ENCODE measurements around the gene THBS4.
"Not testable (repeated sequence)": the region's sequence is repeated elsewhere in the genome, so short reads cannot be mapped to it uniquely, and the experiment has no call there.

Gene THBS4

DNA sequence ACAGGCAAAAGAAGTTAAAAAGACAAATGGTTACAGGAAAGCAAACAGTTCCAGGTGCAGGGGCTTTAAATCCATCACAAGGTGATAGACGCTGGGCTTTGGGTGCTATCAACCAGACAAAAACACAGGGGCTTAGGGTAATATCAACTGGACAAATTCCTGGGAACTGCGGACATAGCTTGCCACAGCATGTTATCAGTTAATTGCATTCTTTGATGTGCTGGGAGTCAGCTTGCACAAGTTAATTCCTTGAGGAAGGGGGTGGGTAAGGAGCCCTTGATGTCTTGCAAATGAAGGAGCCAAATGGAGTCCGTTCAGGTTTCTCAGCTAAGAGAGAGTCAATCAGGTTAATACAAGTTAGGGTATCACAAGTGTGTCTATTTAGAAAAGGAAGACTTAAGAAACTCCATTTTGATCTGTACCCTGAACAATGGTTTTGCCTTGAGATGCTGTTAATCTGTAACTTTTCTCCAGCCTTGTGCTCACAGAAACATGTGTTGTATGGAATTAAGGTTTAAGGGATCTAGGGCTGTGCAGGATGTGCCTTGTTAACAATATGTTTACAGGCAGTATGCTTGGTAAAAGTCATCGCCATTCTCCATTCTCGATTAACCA lies 76.3 kb downstream of the THBS4 start:
- FAIRE-seq; DNase-seq (ENCODE audit: low spot score): not testable (repeated sequence)

DNA sequence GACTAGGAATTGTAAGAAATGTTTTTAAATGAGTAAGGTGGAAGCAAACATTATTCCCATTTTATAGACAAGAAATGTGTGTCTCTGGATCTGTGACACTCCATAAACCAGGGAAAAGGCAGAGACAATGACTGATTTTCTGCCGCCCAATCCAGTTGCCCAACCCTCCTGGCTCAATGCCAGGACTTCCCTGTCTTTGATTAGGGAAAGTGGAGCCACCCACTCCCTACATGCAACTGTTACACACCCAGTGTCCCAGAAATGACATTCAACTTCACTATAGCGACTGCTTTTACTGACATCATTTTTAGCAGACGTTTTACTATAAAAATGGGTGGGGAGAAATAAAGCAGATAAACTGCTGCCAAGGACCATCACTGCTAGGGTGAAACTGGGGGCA lies 79.7 kb downstream of the THBS4 start:
- FAIRE-seq (no peak), DNase-seq (ENCODE audit: low spot score) (no peak)

DNA sequence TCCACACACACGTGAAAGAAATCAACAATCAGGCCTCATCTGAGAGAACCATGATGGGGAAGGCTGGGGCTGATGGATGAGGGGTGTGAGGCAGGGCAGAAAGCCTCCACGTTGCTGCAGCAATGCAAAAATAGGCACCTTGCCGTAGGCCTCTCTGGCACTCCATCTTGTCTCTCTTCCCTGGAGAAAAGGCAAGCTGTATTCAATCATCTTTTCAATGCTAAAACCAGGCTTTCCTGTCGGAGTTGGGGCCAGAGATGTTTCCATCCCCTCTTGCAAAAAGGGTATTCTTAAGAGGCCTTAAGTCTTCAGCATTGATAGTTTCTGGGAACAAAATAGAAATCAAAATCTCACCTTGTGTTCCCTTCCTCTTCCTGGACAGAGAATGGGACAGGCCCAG lies 80.9 kb downstream of the THBS4 start:
- no peak for DNase-seq (ENCODE audit: low spot score)
- no peak for FAIRE-seq

DNA sequence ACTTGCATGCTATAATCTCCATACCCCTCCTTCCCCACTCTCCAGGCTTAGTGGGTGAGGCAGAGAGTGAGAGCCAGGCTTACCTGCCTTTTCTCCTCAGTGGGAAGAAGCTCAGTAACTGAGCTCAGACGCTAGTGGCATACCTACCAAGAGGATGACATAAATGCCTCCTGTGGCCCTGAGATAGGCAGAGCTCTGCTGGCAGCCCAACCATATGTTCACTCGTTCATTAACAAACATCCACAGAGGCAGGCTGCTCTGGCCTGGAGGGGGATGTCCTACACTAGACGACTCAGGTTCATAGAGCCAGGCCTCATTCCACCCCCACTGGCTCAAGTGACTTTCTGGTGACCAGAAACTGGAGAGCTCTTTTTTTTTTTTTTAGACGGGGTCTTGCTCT lies 81.3 kb downstream of the THBS4 start:
- FAIRE-seq (no peak), DNase-seq (ENCODE audit: low spot score) (no peak)

DNA sequence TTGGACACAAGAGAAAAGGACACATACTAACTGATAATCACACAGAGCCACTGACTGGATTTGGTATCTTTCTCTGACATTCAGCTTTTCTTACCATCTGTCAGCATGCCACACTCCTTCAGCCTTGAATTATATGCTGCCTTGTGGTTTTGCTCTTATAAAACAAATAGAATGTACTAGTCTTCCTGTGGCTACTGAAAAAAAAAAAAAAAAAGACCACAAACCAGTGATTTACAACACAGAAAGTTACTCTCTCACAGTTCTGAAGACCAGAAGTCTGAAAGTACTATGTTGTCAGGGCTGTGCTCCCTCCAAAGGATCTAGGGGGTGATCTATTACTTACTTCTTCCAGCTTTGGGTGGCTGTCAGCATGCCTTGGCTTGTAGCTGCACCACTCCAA lies 82.3 kb downstream of the THBS4 start:
- FAIRE-seq (no peak), DNase-seq (ENCODE audit: low spot score) (no peak)

DNA sequence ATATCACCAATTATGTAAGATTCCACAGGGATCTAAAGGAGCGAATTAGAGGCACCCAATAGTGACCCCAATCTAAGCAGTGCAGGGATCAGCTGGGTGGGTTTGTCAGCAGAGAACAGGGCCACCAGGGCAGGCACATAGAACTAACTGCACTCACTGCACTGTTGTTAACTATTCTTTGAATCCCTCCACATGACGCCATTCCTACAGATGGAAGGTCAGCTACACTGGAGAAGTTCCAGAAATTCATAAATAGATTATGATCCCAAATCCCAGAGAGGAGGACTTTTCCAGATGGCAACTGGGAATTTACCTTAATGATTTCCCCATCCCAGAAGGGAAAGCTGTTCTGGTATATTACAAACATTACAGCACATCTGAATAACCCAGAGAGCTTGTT lies 84.2 kb downstream of the THBS4 start:
- DNase-seq (ENCODE audit: low spot score) (no peak), FAIRE-seq (no peak)

DNA sequence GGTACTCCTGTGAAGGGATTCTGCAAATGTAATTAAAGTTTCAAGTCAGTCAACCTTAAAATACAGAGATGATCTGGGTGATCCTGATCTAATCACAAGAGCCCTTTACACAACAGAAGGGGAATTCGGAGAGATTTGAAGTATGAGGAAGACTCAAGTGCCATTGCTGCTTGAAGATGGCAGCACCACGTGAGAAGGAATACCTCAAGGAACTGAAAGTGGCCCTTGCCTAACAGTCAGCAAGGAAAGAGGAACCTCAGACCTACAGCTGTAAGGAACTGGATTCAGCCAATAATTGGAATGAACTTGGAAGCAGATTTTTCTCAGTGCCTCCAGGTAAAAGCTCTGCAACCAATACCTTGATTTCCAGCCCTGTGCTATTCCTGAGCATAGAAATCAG lies 87.4 kb downstream of the THBS4 start:
- DNase-seq (ENCODE audit: low spot score) = no peak
- FAIRE-seq = no peak

DNA sequence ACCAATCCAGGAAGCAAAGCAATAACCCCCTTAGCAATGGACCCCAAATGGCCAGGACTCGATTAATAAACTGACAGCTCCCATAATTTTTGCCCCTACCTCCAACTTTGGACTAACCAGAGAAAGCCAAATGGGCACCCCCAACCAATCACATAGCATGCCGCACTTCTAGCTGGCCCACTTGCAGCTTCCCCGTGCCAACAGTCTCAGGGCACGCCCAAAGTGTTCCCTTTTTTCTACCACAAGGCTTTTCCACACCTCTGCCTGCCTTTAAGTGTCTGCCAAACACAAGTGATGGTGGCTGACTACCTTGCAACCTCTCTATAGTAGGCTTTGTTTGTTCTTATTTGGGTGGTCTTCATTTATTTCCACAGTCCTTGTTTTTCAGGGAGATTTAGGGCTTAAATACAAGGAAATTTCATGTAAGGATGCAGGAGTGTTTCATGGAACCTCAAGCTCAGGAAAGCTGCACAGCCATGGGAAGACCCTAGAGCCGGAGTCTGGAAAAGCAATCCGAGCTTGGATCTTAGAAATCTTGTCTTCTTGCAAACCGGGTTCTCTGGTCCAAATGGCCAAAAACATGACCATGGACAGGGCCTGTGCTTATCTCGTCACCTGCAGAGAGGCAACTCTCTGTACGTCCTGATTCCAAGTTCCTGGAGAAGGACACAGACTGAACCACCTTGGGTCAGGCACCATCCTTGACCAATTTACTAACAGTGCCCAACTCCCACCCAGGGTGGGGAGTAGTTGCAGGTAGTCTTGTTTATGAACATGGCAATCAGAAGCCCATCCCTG lies 89.2 kb downstream of the THBS4 start:
- DNase-seq (ENCODE audit: low spot score) (no peak), FAIRE-seq (no peak)

DNA sequence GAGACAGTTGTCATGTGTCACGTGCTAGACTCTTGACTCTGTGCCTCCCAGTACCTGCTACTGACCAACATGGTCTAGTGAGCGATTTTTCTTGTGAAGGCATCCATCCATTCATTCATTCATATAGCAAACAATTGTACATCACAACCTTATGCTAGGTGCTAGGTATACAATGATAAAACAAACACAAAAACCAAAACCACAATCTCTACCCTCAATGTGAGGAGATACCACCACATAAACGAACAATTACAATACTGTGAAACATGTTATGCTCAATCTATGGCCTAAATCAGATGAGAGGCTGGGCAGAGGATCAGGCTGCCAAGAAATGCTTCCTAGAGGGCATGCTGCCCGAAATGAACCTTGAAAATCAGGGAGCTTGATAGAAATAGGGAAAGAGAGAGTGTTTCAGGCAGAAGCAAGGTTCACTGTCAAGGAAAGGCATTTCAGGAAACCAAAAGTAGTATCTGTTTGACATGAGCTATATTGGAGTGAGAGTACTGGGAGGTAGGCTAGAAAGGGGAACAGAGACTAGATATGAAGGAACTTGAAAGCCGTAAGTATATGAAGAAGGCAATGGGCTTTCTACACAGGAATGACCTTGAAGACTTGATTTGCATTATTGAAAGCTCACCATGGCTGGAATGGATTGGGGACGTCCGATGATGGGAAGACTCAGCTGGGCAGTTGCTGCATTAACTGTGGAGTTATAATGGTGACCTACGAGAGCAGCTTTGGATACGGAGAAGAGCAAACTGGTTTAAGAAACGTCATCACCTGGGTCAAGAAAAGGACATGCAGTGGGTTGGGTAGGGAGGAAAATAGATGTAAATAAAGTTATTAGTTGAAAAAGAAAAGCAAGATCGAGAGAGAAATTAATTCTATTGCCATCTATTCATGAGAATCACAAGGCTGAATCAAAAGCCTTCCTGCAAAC lies 90.1 kb downstream of the THBS4 start:
- FAIRE-seq = no peak

DNA sequence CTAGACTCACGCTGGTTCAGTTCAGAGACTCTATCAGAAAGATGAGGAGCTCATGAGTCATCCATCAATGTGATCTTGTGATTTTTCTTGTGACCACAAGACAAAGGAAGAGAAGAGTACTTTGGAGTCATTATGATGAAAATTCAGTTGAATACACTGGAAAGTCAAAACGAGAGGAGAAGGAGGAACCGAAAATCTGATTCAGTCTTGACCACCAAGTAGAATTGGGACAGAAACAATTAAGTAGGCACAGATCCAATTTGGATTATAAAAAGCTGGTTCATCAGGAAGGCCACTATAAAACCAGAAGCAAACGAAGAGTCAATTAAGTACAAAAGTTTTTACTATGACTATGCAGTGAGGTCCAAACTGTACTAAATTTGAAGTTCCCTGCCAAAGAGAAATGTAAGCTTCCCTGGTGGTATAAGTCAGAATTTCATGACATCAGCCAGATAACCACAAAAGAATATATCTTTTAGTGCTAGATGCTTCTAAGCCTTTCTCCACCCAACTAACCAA lies 90.9 kb downstream of the THBS4 start:
- DNase-seq (ENCODE audit: low spot score) (peak; percentile 69), FAIRE-seq (peak; percentile 82)

More for the DNA sequence above, 90.1 kb downstream of the THBS4 start:
- DNase-seq (ENCODE audit: low spot score) = no peak

DNA sequence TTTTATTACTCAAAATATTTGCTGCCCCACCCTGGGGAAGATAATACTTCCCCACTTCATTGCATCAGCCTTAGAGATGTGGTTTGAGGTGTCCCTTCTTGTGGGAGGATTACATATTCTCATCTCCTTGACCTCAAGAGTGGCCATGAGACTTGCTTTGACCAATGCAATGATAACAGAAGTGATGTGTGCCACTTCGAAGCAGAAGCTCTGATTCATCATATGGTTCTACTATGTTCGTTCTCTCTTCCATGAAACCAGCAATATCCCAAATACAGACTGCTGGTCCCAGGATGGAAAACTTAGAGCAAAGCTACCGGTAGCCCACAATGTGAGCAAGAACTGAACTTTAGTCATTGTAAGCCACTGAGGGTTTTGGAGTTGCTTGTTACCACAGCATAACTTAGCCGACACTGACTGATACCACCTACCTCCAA lies 92.0 kb downstream of the THBS4 start:
- DNase-seq (ENCODE audit: low spot score) (peak; percentile 60), FAIRE-seq (peak; percentile 44)

DNA sequence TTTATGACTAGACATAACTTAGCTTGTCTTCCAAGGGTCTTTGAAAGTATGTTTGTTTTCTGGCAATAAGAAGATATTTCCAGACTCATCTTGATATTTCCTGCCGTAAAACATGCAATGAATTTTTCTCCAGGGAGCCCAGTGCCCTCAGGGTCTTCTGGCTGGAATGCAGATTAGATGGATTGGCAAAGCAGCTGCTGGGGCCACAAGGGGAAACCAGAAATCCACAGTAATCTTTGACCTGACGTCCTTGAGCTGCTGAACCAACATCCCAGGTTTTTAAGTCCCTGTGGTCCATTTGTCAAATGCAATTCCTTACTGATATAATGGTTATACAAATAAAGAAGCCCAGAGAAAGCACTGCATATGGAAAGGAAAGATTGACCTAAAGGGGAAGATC lies 93.0 kb downstream of the THBS4 start:
- FAIRE-seq (no peak), DNase-seq (ENCODE audit: low spot score) (no peak)

DNA sequence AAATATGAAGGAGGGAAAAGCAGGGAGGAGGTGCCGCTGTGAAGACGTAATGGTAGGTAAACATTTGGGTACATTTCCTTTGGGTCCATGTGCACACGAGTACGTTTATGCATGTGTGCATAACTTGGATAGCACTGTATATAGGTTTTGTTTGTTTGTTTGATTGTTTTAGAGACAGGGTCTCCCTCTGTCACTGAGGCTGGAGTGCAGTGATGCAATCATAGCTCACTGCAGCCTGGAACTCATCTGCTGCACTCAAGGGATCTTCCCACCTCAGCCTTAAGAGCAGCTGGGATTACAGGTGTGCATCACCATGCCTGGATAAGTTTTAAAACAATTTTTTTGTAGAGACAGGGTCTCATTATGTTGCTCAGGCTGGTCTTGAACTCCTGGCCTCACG lies 94.0 kb downstream of the THBS4 start:
- no peak for FAIRE-seq

More for the DNA sequence above, 94.0 kb downstream of the THBS4 start:
- DNase-seq (ENCODE audit: low spot score) = no peak
